ENCODE results near the gene ILK. TPM values are rescaled to one million over a fixed set of nuclear protein-coding genes. Genes with fewer than 3 reads are reported as not detected.

ILK gene
- total RNA-seq, 1 experiment from 2014 or later = 73.5 TPM

DNA sequence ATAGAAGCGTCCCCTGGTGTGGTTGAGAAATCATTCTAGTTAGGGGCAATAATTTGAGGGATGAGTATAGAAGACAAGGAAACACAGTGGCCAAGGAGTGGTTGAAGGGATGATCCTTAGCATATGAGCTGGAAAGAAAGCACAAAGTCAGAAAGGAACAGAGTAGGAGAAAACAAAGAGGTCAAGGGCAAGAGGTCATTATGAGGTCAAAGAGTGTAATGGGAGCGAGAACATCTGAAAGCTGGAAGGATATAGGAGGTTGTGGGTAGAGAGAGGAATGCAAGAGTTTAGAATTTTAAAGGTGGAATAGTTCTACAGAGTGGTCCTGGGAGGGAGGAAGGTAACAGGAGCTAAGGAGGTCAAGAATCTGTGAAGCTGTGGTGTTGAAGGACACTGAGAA is 50.1 kb downstream of the ILK start:
- no peak overlapping the region for H2AFZ ChIP-seq (ENCODE audit: low read depth, low read length, poor library complexity, severe bottlenecking)
- ATAC-seq (no peak), DNase-seq (ENCODE audit: low read depth, low spot score) (no peak)
- H3K27ac ChIP-seq (ENCODE audit: low read depth, low read length) = no peak overlapping the region
- ChIA-PET POLR2A (no interaction called here), CTCF (no interaction called here), RAD21 (ENCODE audit: low non-redundant PET in 1 of 2, low total read pairs in 2 of 2, uncharacterized antibody in 2 of 2, unreplicated experiment in 2 of 2) (no interaction called here)
- no TSS peak for BruUV-seq (replicated peaks)
- H4K20me1 ChIP-seq (ENCODE audit: insufficient read depth) = no peaks in the 10 kb centered on the region
- H3K36me3 ChIP-seq (ENCODE audit: control insufficient read depth in 1 of 2, insufficient read depth in 2 of 2, low read length in 2 of 2) = no peaks in the 10 kb centered on the region
- H3K4me3 ChIP-seq (replicated peaks in 1 of 2; ENCODE audit: low read depth in 1 of 2, low read length in 2 of 2) = no peak overlapping the region
- no peak overlapping the region for H3K4me2 ChIP-seq (ENCODE audit: low read length)
- TF ChIP-seq ZNF274 (IDR thresholded peaks at IDR 0.05; ENCODE audit: low read depth, low read length) = no peak
- intact Hi-C loops (cut with micrococcal nuclease) = no loop called here
- H3K9me2 ChIP-seq (ENCODE audit: insufficient read depth) = no peaks in the 10 kb centered on the region
- no peaks in the 10 kb centered on the region for H3K9me3 ChIP-seq (ENCODE audit: control insufficient read depth in 1 of 2, insufficient read depth in 1 of 2, low read depth in 1 of 2, low read length in 2 of 2)
- H3K79me2 ChIP-seq (ENCODE audit: insufficient read depth, low read length) = no peaks in the 10 kb centered on the region
- H3K27me3 ChIP-seq (ENCODE audit: insufficient read depth, low read length) = peaks cover 34% of the 10 kb centered on the region; the same call in 1 of the 2 replicates
- H3K9ac ChIP-seq (ENCODE audit: low read length) = no peak overlapping the region
- peaks cover 0 to 7% of the 10 kb centered on the region in 2 experiments; a peak in 2 of 4 replicates for H3K4me1 ChIP-seq (ENCODE audit: control insufficient read depth in 1 of 2, insufficient read depth in 2 of 2, low read length in 2 of 2)

- Histone ChIP-seq H3K9ac (ENCODE audit: low read length) (no peak overlapping the region), H3K27me3 (ENCODE audit: insufficient read depth, low read length) (peaks cover 28% of the 10 kb centered on the region; the same call in 1 of the 2 replicates), H3K79me2 (ENCODE audit: insufficient read depth, low read length) (no peaks in the 10 kb centered on the region), H3K4me1 (ENCODE audit: control insufficient read depth in 1 of 2, insufficient read depth in 2 of 2, low read length in 2 of 2) (peaks cover 0 to 7% of the 10 kb centered on the region in 2 experiments; a peak in 2 of 4 replicates), H3K4me3 (replicated peaks in 1 of 2; ENCODE audit: low read depth in 1 of 2, low read length in 2 of 2) (no peak overlapping the region), H3K9me2 (ENCODE audit: insufficient read depth) (no peaks in the 10 kb centered on the region), H3K27ac (ENCODE audit: low read depth, low read length) (no peak overlapping the region), H4K20me1 (ENCODE audit: insufficient read depth) (no peaks in the 10 kb centered on the region), H2AFZ (ENCODE audit: low read depth, low read length, poor library complexity, severe bottlenecking) (no peak overlapping the region), H3K9me3 (ENCODE audit: control insufficient read depth in 1 of 2, insufficient read depth in 1 of 2, low read depth in 1 of 2, low read length in 2 of 2) (no peaks in the 10 kb centered on the region), H3K4me2 (ENCODE audit: low read length) (no peak overlapping the region), H3K36me3 (ENCODE audit: control insufficient read depth in 1 of 2, insufficient read depth in 2 of 2, low read length in 2 of 2) (no peaks in the 10 kb centered on the region)
- RAD21 ChIA-PET (ENCODE audit: low non-redundant PET in 1 of 2, low total read pairs in 2 of 2, uncharacterized antibody in 2 of 2, unreplicated experiment in 2 of 2) = no interaction called here
- TF ChIP-seq POLR2AphosphoS5 (IDR thresholded peaks at IDR 0.05; ENCODE audit: low read depth, low read length) (no peak), EZH2phosphoT487 (IDR thresholded peaks at IDR 0.05; ENCODE audit: borderline replicate concordance) (no peak), ZFX (IDR thresholded peaks at IDR 0.05) (no peak), CTCF (IDR thresholded peaks at IDR 0.05 in 2 of 3, conservative IDR thresholded peaks at IDR 0.05 in 1 of 3; ENCODE audit: borderline replicate concordance in 1 of 3, insufficient read depth in 1 of 3, low read depth in 2 of 3, low read length in 2 of 3) (no peak), EGR1 (IDR thresholded peaks at IDR 0.05; ENCODE audit: low read depth) (no peak), ELF1 (IDR thresholded peaks at IDR 0.05; ENCODE audit: borderline replicate concordance, low read depth) (no peak), POLR2A (IDR thresholded peaks at IDR 0.05; ENCODE audit: borderline replicate concordance, extremely low read depth, insufficient read depth, insufficient read length) (no peak)
- TF ChIP-seq, protein P1, sequence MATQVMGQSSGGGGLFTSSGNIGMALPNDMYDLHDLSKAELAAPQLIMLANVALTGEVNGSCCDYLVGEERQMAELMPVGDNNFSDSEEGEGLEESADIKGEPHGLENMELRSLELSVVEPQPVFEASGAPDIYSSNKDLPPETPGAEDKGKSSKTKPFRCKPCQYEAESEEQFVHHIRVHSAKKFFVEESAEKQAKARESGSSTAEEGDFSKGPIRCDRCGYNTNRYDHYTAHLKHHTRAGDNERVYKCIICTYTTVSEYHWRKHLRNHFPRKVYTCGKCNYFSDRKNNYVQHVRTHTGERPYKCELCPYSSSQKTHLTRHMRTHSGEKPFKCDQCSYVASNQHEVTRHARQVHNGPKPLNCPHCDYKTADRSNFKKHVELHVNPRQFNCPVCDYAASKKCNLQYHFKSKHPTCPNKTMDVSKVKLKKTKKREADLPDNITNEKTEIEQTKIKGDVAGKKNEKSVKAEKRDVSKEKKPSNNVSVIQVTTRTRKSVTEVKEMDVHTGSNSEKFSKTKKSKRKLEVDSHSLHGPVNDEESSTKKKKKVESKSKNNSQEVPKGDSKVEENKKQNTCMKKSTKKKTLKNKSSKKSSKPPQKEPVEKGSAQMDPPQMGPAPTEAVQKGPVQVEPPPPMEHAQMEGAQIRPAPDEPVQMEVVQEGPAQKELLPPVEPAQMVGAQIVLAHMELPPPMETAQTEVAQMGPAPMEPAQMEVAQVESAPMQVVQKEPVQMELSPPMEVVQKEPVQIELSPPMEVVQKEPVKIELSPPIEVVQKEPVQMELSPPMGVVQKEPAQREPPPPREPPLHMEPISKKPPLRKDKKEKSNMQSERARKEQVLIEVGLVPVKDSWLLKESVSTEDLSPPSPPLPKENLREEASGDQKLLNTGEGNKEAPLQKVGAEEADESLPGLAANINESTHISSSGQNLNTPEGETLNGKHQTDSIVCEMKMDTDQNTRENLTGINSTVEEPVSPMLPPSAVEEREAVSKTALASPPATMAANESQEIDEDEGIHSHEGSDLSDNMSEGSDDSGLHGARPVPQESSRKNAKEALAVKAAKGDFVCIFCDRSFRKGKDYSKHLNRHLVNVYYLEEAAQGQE (IDR thresholded peaks at IDR 0.05; ENCODE audit: low read depth) = no peak
- CTCF ChIA-PET = no interaction called here
- intact Hi-C loops (cut with micrococcal nuclease) = no loop called here
- POLR2A ChIA-PET = no interaction called here
- DNase-seq (ENCODE audit: low read depth, low spot score) = no peak
- ATAC-seq = no peak
- BruUV-seq (replicated peaks) = no TSS peak
Observed at GRCh38 chr11:6654281-6655019, 50.9 kb downstream of the ILK start.

All from HCT116 (cell line).